D341Med (cell line): ENCODE measurements around the gene TMEM59.
"Not testable (repeated sequence)": the region's sequence is repeated elsewhere in the genome, so short reads cannot be mapped to it uniquely, and the experiment has no call there.

Experiments
- DNase-seq: peaks from one replicate; pipeline ENCODE4 v3.0.0; 2012; ENCODE audit warnings: low spot score

The TMEM59 gene

GRCh38 chr1:54052431-54052933, 522 bp downstream of the TMEM59 start:
- DNase-seq: peak; percentile 60

- no peak for DNase-seq
Measured at GRCh38 chr1:54051933-54052430, 1.0 kb downstream of the TMEM59 start.

DNA sequence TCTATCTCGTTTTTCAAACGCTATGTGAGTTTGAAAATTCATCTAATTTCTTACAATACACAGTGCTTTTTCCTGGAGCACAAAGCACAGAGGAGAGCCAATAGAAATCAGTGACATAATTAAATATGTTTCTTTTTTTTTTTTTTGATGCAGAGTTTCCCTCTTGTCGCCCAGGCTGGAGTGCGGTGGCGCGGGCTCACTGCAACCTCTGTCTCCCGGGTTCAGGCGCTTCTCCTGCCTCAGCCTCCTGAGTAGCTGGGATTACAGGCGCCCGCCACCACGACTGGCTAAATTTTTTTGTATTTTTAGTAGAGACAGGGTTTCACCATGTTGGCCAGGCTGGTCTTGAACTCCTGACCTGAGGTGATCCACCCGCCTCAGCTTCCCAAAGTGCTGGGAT, 2.6 kb downstream of the TMEM59 start:
- not testable (repeated sequence) for DNase-seq

DNA sequence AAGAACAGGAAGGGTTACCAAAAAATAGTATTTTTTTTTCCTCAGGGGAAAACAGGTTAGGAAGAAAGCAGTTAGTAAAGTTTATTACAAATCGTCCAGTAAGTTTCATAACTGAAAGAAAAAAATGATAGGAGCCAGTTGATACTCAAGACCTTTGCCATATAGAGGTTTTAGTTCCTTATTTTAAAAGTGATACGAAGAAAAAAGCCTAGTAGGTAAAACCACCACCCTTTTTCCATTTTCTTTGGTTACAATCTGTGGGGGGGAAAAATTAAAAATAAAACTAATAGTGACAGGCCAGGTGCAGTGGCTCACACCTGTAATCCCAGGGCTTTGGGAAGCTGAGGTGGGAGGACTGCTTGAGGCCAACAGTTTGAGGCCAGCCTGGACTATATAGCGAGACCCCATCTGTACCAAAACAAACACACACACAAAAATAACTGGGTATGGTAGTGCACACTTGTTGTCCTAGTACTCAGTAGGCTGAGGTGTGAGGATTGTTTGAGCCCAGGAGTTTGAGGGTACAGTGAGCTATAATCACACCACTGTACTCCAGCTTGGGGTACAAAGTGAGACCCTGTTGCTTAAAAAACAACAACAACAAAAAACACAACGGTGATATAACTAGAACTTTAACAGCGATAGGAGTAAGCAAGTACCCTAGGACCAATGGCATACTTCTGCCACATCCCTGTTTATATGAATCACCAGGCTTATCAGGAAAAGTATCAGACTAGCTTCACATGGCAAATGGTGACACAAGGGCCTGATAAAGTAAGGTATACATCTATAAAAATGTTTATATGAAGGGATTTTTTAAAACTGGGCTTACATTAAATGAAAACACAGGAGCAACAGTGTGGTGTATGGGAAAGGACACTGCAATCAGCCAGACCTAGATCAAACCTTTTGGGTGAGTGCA, 5.4 kb downstream of the TMEM59 start:
- no peak for DNase-seq

- no peak for DNase-seq
Measured at GRCh38 chr1:54046671-54047383, 6.2 kb downstream of the TMEM59 start.

GRCh38 chr1:54045496-54045895, 7.5 kb downstream of the TMEM59 start:
- no peak for DNase-seq

- DNase-seq: no peak
Measured at GRCh38 chr1:54041806-54042205, 11.2 kb downstream of the TMEM59 start.

DNA sequence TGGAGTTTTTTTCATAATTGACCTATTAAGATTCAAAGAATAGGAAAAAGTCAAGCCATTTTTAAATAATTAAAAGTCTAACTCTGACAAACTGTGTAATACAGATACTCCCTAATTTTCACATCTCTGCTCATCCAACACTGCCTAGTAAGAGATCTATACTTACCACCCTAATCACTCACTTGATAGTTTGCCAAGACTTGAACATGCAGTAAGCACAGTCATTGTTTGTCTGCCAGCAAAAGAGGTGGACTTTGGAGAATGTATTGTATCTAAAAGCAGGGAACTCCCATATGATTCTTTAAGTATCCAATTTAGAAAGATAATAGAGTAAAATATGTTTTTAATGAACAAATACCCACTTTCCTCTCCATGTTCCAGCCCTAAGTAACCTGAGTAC, 15.5 kb downstream of the TMEM59 start:
- DNase-seq: no peak

DNA sequence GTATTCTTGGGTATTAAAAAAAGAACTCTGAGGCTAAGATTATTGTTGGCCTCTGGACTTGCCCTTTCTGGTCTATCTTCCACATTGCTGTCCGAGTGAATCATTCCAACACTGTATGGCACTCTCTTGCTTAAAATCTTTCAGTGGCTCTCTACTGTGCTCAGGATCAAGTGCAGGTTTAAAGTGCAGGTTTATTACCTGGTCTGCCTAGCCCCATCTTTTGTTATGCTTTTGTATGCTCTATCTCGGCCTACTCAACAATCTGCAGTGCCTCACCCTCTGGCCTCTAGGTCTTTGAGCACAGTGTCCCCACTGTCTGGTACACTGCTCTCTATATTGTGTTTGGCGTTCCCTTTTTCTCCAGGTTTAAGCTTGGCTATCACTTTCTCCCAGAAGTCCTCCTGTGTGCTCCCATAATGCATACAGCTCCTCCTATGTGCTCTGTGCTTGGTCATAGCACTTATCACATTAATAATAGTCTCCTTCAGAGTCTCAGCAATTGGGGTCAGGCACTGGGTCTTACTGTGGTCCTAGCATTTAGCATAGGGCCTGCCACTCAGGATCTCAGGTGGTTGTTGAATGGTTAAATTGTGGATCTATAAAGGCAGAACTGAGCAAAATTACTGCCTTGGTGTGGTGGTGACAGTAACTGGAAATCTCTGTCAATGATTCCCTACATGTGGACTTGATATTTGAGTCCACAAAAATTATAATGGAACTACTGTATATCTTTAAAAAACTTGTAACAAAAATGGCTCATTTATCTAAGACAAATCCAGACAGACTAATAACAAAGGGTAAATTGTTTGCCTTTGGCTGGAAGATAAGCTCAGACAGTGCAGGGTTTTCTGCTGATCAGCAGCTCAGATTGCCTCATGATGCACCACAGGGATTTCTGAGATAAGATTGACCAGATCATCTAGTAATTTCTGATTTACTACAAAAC, 24.4 kb downstream of the TMEM59 start:
- DNase-seq: no peak

- no peak for DNase-seq
Measured at GRCh38 chr1:54027848-54028247, 25.2 kb downstream of the TMEM59 start.

GRCh38 chr1:54024811-54025210, 28.2 kb downstream of the TMEM59 start:
- DNase-seq: not testable (repeated sequence)

GRCh38 chr1:54024358-54024757, 28.6 kb downstream of the TMEM59 start:
- no peak for DNase-seq

DNA sequence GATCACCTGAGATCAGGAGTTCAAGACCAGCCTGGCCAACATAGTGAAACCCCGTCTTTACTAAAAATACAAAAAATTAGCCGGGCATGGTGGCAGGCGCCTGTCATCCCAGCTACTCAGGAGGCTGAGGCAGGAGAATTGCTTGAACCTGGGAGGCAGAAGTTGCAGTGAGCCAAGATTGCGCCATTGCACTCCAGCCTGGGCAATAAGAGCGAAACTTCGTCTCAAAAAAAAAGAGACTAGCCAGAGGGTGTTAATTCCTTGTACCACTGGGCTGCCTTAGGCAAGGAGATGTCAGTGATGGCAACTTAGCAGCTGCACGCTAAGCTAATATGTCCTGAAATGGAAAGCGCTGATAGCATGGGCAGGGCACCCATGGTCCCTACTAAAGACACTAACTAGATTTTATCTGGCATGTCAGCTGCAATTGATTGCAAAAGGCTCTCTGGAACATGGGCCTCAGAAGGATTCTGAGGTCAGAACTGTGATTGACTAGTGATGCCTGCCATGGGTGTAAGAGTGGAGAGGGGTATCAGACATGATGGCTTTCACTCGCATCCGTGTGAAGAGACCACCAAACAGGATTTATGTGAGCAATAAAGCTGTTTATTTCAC, 33.3 kb downstream of the TMEM59 start:
- not testable (repeated sequence) for DNase-seq

DNA sequence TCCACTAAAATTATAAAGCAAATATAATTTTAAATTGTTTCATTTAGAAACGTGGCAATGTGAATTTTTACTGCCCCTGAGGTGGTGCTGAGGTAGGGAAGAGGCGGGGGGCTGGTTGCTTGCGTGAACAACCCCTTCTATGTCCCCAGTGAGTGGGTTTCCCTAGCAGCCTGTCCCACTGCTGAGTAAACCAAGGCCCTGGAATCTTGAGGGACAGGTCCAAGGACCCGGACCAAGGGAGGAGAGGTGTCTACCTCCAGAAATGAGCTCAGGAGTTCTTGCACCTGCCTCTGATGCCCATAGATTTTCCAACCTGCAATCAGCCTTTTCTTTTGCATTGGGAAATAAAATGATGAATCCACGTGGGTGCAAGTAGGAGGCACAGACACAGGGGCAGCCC, 34.4 kb downstream of the TMEM59 start:
- no peak for DNase-seq

DNA sequence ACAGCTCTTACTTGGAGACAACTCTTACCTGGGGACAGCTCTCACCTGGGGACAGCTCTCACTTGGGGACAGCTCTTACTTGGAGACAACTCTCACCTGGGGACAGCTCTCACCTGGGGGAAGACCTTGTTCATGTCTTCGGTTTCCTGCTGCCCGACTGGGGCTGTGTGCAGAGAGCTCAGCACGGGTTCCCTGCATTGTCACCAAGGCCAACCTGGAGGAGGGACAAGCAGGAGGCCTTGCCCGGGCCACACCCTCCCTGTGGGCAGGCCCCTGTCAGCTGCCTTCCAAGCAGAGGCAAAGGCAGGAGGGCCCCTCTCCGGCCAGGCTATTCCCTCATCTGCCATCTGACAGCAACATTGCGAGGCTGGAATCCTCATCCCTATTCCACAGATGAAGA, 35.0 kb downstream of the TMEM59 start, which contains the start of gene LDLRAD1:
LDLRAD1 (minus strand) TSS at position 208 of the 400 bp plus-strand sequence; CDS start at position 134, 74 bp downstream.
- no peak for DNase-seq

- no peak for DNase-seq
Measured at GRCh38 chr1:54016343-54017282, 36.4 kb downstream of the TMEM59 start.

DNA sequence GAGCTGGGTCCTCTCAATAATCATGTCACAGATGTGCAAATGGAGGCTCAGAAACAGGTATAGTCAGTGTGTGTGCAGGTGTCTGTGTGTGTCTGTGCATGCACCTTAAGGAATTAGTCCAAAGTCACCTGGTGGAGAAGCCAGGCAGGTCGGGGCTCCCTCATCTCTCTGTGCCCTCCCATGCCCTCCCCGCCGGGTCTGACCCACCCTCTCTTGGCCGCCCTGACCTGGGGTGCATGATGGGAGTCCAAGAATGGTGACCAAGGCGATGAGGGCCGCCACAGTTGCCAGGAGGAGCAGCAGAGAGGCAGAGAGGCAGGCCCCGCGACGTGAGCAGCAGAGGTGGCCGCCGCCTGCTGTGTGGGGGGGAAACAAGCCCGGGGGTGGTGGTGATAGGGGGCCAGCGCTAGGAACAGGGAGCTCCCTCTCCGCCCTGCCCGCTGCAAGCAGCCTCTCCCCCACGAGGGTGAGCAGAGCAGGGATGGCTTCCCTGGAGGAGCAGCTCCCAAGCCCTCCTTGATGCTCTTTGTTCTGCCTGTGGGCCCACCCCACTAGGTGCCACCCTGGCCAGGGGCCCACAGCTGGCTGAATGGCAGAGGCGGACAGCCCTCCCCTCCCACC, 38.9 kb downstream of the TMEM59 start:
- DNase-seq: no peak

DNA sequence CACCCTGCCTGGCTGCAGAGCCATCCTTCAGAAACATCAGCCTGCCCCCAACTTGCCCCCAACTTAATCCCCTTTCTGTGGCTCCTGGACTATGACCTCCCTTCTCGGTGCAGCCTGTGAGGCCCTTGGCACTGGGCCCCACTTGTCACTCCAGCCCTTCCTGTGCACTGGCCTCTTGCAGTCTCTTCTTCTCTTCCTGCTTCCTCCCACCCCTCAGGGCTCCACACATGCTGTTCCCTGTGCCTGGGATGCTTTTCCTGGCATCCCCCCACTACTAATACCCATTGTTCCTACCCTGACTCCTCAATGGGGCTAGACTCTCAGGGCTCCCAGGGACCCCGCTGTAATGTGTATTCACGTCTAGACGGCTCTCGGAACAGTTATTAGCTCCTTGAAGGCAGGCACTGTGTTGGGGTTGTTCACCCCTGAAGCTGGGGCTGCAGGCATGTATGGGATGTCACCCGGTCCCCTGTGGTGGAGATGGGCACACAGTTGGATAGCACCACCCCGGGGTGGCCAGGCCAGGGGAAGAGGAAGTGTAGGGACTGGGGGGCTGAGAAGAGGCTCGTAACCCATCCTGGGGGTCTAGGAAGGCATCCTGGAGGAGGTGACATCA, 39.5 kb downstream of the TMEM59 start:
- DNase-seq: no peak

- no peak for DNase-seq
Measured at GRCh38 chr1:54012863-54013262, 40.1 kb downstream of the TMEM59 start.
